Hepatocyte (in vitro differentiated cells): ENCODE data around the gene VEPH1. TPM values are rescaled to one million over a fixed set of nuclear protein-coding genes. Genes with fewer than 3 reads are reported as not detected.
A peak's percentile ranks its signal among the peaks of the same experiment; 100 is the strongest.

Source experiments
- DNase-seq: peaks from one replicate; pipeline ENCODE4 v3.0.0-alpha.2; 2016; ENCODE audit warnings: low spot score
- H2AFZ ChIP-seq: fragments of 200-600 bp; sonication (generic); 2 replicates; pipeline ENCODE4 v1.6.0; 2016; ENCODE audit warnings: antibody characterized with exemption, mild to moderate bottlenecking
- H3K27ac ChIP-seq: fragments of 200-600 bp; sonication (generic); 2 replicates; pipeline ENCODE4 v1.5.1; 2016; ENCODE audit warnings: mild to moderate bottlenecking
- H3K27me3 ChIP-seq: fragments of 200-600 bp; sonication (generic); 2 replicates; pipeline ENCODE4 v1.6.1; 2016
- H3K36me3 ChIP-seq: fragments of 200-600 bp; sonication (generic); replicated peaks from 2 replicates; pipeline ENCODE4 v1.5.1; 2016; ENCODE audit warnings: low read depth; ENCODE audit not compliant: insufficient read depth
- H3K4me1 ChIP-seq: fragments of 200-600 bp; sonication (generic); 2 replicates; pipeline ENCODE4 v1.5.1; 2016; ENCODE audit warnings: mild to moderate bottlenecking, moderate library complexity; ENCODE audit not compliant: insufficient read depth
- H3K4me2 ChIP-seq: fragments of 200-600 bp; sonication (generic); 2 replicates; pipeline ENCODE4 v1.6.0; 2016
- H3K4me3 ChIP-seq: fragments of 200-600 bp; sonication (generic); 2 replicates; pipeline ENCODE4 v1.5.1; 2016; ENCODE audit warnings: mild to moderate bottlenecking
- H3K79me2 ChIP-seq: fragments of 200-600 bp; sonication (generic); 2 replicates; pipeline ENCODE4 v1.6.0; 2017; ENCODE audit warnings: mild to moderate bottlenecking
- H3K9me2 ChIP-seq: fragments of 200-600 bp; sonication (generic); replicated peaks from 2 replicates; pipeline ENCODE4 v1.6.0; 2017; ENCODE audit warnings: mild to moderate bottlenecking; ENCODE audit not compliant: insufficient read depth
- H3K9me3 ChIP-seq: fragments of 200-600 bp; sonication (generic); 2 replicates; pipeline ENCODE4 v1.5.1; 2016; ENCODE audit warnings: low read depth, mild to moderate bottlenecking
- H4K20me1 ChIP-seq: fragments of 200-600 bp; sonication (generic); 2 replicates; pipeline ENCODE4 v1.6.0; 2016; ENCODE audit warnings: mild to moderate bottlenecking; ENCODE audit not compliant: insufficient read depth, poor library complexity, severe bottlenecking
- CTCF ChIP-seq: fragments of 200-600 bp; sonication (generic); IDR thresholded peaks from 2 replicates; pipeline ENCODE4 v1.5.1; 2016; ENCODE audit warnings: antibody characterized with exemption, mild to moderate bottlenecking; ENCODE audit not compliant: poor library complexity
- EZH2 ChIP-seq: fragments of 200-600 bp; sonication (generic); IDR thresholded peaks from 2 replicates; pipeline ENCODE4 v1.6.1; 2016; ENCODE audit warnings: antibody characterized with exemption, mild to moderate bottlenecking, borderline replicate concordance
- EZH2phosphoT487 ChIP-seq: fragments of 200-600 bp; sonication (generic); IDR thresholded peaks from one replicate; pipeline ENCODE4 v1.6.1; 2018; ENCODE audit warnings: antibody characterized with exemption, mild to moderate bottlenecking, low read depth, moderate library complexity; ENCODE audit not compliant: unreplicated experiment, severe bottlenecking
- WGBS: methylation state at CpG from one replicate; pipeline ENCODE4 v1.1.6; 2016; ENCODE audit warnings: low lambda C conversion rate; ENCODE audit errors: missing lambda C conversion rate; 5-methylcytosine and 5-hydroxymethylcytosine counted together
- polyA plus RNA-seq: library from polyadenylated mRNA; unstranded; fragments of >200 nt; fragmentation: Nextera tagmentation; extraction: Ambion mirVana; gene quantifications from 2 replicates; pipeline ENCODE4 v1.2.1, GENCODE V29; 2016
- total RNA-seq: library from RNA; depleted of rRNA; stranded (reverse); fragments of >200 nt; gene quantifications from 2 replicates; pipeline ENCODE4 v1.2.3, GENCODE V29; 2014

VEPH1 gene
- total and polyA plus RNA-seq, 2 experiments from 2014 or later, result 2.5 to 4.7 TPM

GRCh38 chr3:157318639-157319288 lies 184.5 kb downstream of the VEPH1 start:
- Histone ChIP-seq H4K20me1 (no peaks in the 10 kb centered on the region), H2AFZ (no peak overlapping the region), H3K36me3 (no peaks in the 10 kb centered on the region), H3K27ac (peak overlapping the region; percentile 23), H3K9me2 (no peaks in the 10 kb centered on the region), H3K4me2 (peak overlapping the region; percentile 7), H3K9me3 (no peaks in the 10 kb centered on the region), H3K4me3 (no peak overlapping the region), H3K79me2 (no peaks in the 10 kb centered on the region), H3K4me1 (peaks cover 6% of the 10 kb centered on the region), H3K27me3 (no peaks in the 10 kb centered on the region)
- no peak for TF ChIP-seq CTCF
- TF ChIP-seq EZH2, result no peak
- TF ChIP-seq EZH2phosphoT487, result no peak
- WGBS, result 52% methylated on average over 5 of the region's 5 CpGs
- DNase-seq, result no peak

GRCh38 chr3:157317895-157318294 lies 185.3 kb downstream of the VEPH1 start:
- no peaks in the 10 kb centered on the region for H4K20me1 ChIP-seq
- H3K36me3 ChIP-seq, result no peaks in the 10 kb centered on the region
- DNase-seq, result no peak
- no peak overlapping the region for H3K27ac ChIP-seq
- no peaks in the 10 kb centered on the region for H3K79me2 ChIP-seq
- H3K4me3 ChIP-seq, result no peak overlapping the region
- TF ChIP-seq EZH2 (no peak), EZH2phosphoT487 (no peak), CTCF (no peak)
- no peak overlapping the region for H2AFZ ChIP-seq
- WGBS, result 100% methylated on average over 1 of the region's 1 CpG
- H3K9me3 ChIP-seq, result no peaks in the 10 kb centered on the region
- H3K9me2 ChIP-seq, result no peaks in the 10 kb centered on the region
- H3K4me1 ChIP-seq, result peaks cover 6% of the 10 kb centered on the region
- no peaks in the 10 kb centered on the region for H3K27me3 ChIP-seq
- no peak overlapping the region for H3K4me2 ChIP-seq

GRCh38 chr3:157313186-157313585 lies 190.0 kb downstream of the VEPH1 start:
- DNase-seq, result no peak
- Histone ChIP-seq H3K9me2 (no peaks in the 10 kb centered on the region), H3K4me1 (no peaks in the 10 kb centered on the region), H3K4me2 (no peak overlapping the region), H3K4me3 (no peak overlapping the region), H3K27ac (no peak overlapping the region), H4K20me1 (no peaks in the 10 kb centered on the region), H3K27me3 (no peaks in the 10 kb centered on the region), H3K36me3 (no peaks in the 10 kb centered on the region), H2AFZ (no peak overlapping the region), H3K79me2 (no peaks in the 10 kb centered on the region), H3K9me3 (no peaks in the 10 kb centered on the region)
- WGBS, result 94% methylated on average over 4 of the region's 4 CpGs
- TF ChIP-seq CTCF (no peak), EZH2phosphoT487 (no peak), EZH2 (no peak)

- Histone ChIP-seq H2AFZ (no peak overlapping the region), H4K20me1 (no peaks in the 10 kb centered on the region), H3K4me3 (no peak overlapping the region), H3K27ac (no peak overlapping the region), H3K9me3 (no peaks in the 10 kb centered on the region), H3K27me3 (no peaks in the 10 kb centered on the region), H3K36me3 (no peaks in the 10 kb centered on the region), H3K9me2 (no peaks in the 10 kb centered on the region), H3K4me1 (no peaks in the 10 kb centered on the region), H3K79me2 (no peaks in the 10 kb centered on the region), H3K4me2 (no peak overlapping the region)
- TF ChIP-seq EZH2phosphoT487 (no peak), EZH2 (no peak), CTCF (no peak)
- no peak for DNase-seq
These were observed 190.9 kb downstream of the VEPH1 start for GRCh38 chr3:157312376-157312745.
